GM23338 (cell line): ENCODE results near the gene WNT4. TPM values are rescaled to one million over a fixed set of nuclear protein-coding genes. Genes with fewer than 3 reads are reported as not detected.

ENCODE experiments used
- ATAC-seq: fragments of 200-7000 bp; cut with Tn5 transposase; 3 replicates; pipeline ENCODE4 v1.9.1; 2020
- DNase-seq: peaks from one replicate; pipeline ENCODE4 v3.0.0-alpha.2; 2015; ENCODE audit warnings: low spot score
- H2AFZ ChIP-seq: fragments of 200-600 bp; sonication (generic); 2 replicates; pipeline ENCODE4 v1.8.0; 2016; ENCODE audit warnings: antibody characterized with exemption, mild to moderate bottlenecking, moderate library complexity
- H3F3A ChIP-seq: fragments of 200-600 bp; sonication (generic); replicated peaks from 2 replicates; pipeline ENCODE4 v1.8.0; 2017; ENCODE audit warnings: antibody characterized with exemption, mixed run types, low read depth
- H3K27ac ChIP-seq: fragments of 200-600 bp; sonication (generic); 2 replicates; pipeline ENCODE4 v1.6.1; 2016; ENCODE audit warnings: low read depth
- H3K27me3 ChIP-seq: fragments of 200-600 bp; sonication (generic); 2 replicates; pipeline ENCODE4 v1.8.0; 2016; ENCODE audit warnings: mild to moderate bottlenecking, mixed run types, moderate library complexity; ENCODE audit not compliant: insufficient read depth
- H3K36me3 ChIP-seq: fragments of 200-600 bp; sonication (generic); 2 replicates; pipeline ENCODE4 v1.8.0; 2016; ENCODE audit warnings: mild to moderate bottlenecking; ENCODE audit not compliant: insufficient read depth
- H3K4me1 ChIP-seq: fragments of 200-600 bp; sonication (generic); 2 replicates; pipeline ENCODE4 v1.8.0; 2016; ENCODE audit warnings: mild to moderate bottlenecking, moderate library complexity; ENCODE audit not compliant: insufficient read depth
- H3K4me2 ChIP-seq: fragments of 200-600 bp; sonication (generic); 2 replicates; pipeline ENCODE4 v1.7.1; 2017; ENCODE audit warnings: mixed run types
- H3K4me3 ChIP-seq: fragments of 200-600 bp; sonication (generic); 2 replicates; pipeline ENCODE4 v1.6.1; 2016; ENCODE audit warnings: mixed run types
- H3K79me2 ChIP-seq: fragments of 200-600 bp; sonication (generic); replicated peaks from 2 replicates; pipeline ENCODE4 v1.8.0; 2017; ENCODE audit warnings: mild to moderate bottlenecking; ENCODE audit not compliant: insufficient read depth
- H3K9me2 ChIP-seq: fragments of 200-600 bp; sonication (generic); 2 replicates; pipeline ENCODE4 v1.8.0; 2017; ENCODE audit not compliant: insufficient read depth
- H4K20me1 ChIP-seq: fragments of 200-600 bp; sonication (generic); replicated peaks from 2 replicates; pipeline ENCODE4 v1.8.0; 2017; ENCODE audit warnings: mild to moderate bottlenecking; ENCODE audit not compliant: insufficient read depth
- H3K27ac Mint-ChIP-seq: 2 replicates; pipeline ENCODE4 v1.8.0; 2020; ENCODE audit warnings: inconsistent platforms, mild to moderate bottlenecking, moderate library complexity, mixed read lengths
- H3K27me3 Mint-ChIP-seq: 3 replicates; pipeline ENCODE4 v1.8.0; 2022; ENCODE audit warnings: low read depth, mild to moderate bottlenecking, moderate library complexity, mixed read lengths, inconsistent platforms; ENCODE audit not compliant: insufficient read depth, poor library complexity
- H3K36me3 Mint-ChIP-seq: 3 replicates; pipeline ENCODE4 v1.8.0; 2021; ENCODE audit warnings: low read depth, mild to moderate bottlenecking, inconsistent platforms, moderate library complexity, mixed read lengths
- H3K4me1 Mint-ChIP-seq: 3 replicates; pipeline ENCODE4 v1.8.0; 2020; ENCODE audit warnings: mild to moderate bottlenecking, inconsistent platforms, mixed read lengths
- H3K4me3 Mint-ChIP-seq: 3 replicates; pipeline ENCODE4 v1.8.0; 2021; ENCODE audit warnings: moderate library complexity, mild to moderate bottlenecking, inconsistent platforms, mixed read lengths
- H3K9me3 Mint-ChIP-seq: 3 replicates; pipeline ENCODE4 v1.8.0; 2020; ENCODE audit warnings: moderate library complexity, mild to moderate bottlenecking, inconsistent platforms, mixed read lengths
- EZH2 ChIP-seq: fragments of 200-600 bp; sonication (generic); IDR thresholded peaks from one replicate; pipeline ENCODE4 v1.8.0; 2017; ENCODE audit warnings: antibody characterized with exemption, mild to moderate bottlenecking, low read depth; ENCODE audit not compliant: unreplicated experiment
- EZH2phosphoT487 ChIP-seq: fragments of 200-600 bp; sonication (generic); IDR thresholded peaks from one replicate; pipeline ENCODE4 v1.8.1; 2018; ENCODE audit warnings: antibody characterized with exemption; ENCODE audit not compliant: unreplicated experiment
- NANOG ChIP-seq: IDR thresholded peaks from 2 replicates; pipeline ENCODE4 v1.6.1; 2016; ENCODE audit warnings: antibody characterized with exemption, borderline replicate concordance
- REST ChIP-seq: IDR thresholded peaks from one replicate; pipeline ENCODE4 v1.6.1; 2018; ENCODE audit warnings: antibody characterized with exemption; ENCODE audit not compliant: unreplicated experiment
- polyA plus RNA-seq: library from polyadenylated mRNA; unstranded; fragments of >200 nt; fragmentation: Nextera tagmentation; extraction: Ambion mirVana; gene quantifications from 2 replicates; pipeline ENCODE4 v1.2.1, GENCODE V29; 2016
- total RNA-seq: library from RNA; depleted of rRNA; stranded (reverse); fragments of >200 nt; shearing (Covaris generic); gene quantifications from 2 replicates; pipeline ENCODE4 v1.2.3, GENCODE V29; 2014; rRNA removed

WNT4 gene
- total and polyA plus RNA-seq, 2 experiments from 2014 or later, result 0.59 to 0.79 TPM

GRCh38 chr1:22074803-22075202 is 68.1 kb downstream of the WNT4 start:
- Histone ChIP-seq H3K9me2 (peaks cover 3% of the 10 kb centered on the region; the same call in 1 of the 2 replicates), H4K20me1 (peaks cover 38% of the 10 kb centered on the region), H2AFZ (no peak overlapping the region), H3K4me3 (0 out of 2 replicates have a peak overlapping the region, but pooled peaks have one; percentile 7), H3K79me2 (peaks cover 100% of the 10 kb centered on the region), H3K4me2 (peak overlapping the region; percentile 37), H3K27me3 (no peaks in the 10 kb centered on the region), H3K4me1 (peaks cover 38% of the 10 kb centered on the region), H3F3A (no peaks in the 10 kb centered on the region; the same call in 1 of the 2 replicates), H3K36me3 (peaks cover 2% of the 10 kb centered on the region; the same call in 1 of the 2 replicates), H3K27ac (peak overlapping the region; percentile 82)
- Mint-ChIP-seq H3K36me3 (peaks cover 32% of the 10 kb centered on the region; the same call in 2 of the 3 replicates), H3K27ac (peak overlapping the region; percentile 62), H3K4me3 (no peak overlapping the region; the same call in 2 of the 3 replicates), H3K9me3 (peaks cover 11% of the 10 kb centered on the region; the same call in 2 of the 3 replicates), H3K27me3 (peaks cover 10% of the 10 kb centered on the region), H3K4me1 (peaks cover 42% of the 10 kb centered on the region)
- ATAC-seq, result peak; percentile 65
- DNase-seq, result peak; percentile 31
- no peak for TF ChIP-seq NANOG

GRCh38 chr1:22071511-22071910 is 71.4 kb downstream of the WNT4 start:
- H3K36me3 ChIP-seq, result no peaks in the 10 kb centered on the region
- H3K4me3 ChIP-seq, result no peak overlapping the region
- H3K9me3 Mint-ChIP-seq, result peaks cover 12% of the 10 kb centered on the region; the same call in 2 of the 3 replicates
- no peak for ATAC-seq
- H3K27ac ChIP-seq, result peak overlapping the region; percentile 63; the same call in 1 of the 2 replicates
- H3K36me3 Mint-ChIP-seq, result peaks cover 23% of the 10 kb centered on the region; the same call in 2 of the 3 replicates
- H3K4me1 Mint-ChIP-seq, result peaks cover 56% of the 10 kb centered on the region
- DNase-seq, result no peak
- no peak overlapping the region for H3K4me3 Mint-ChIP-seq
- H4K20me1 ChIP-seq, result peaks cover 55% of the 10 kb centered on the region
- TF ChIP-seq EZH2phosphoT487 (no peak), EZH2 (no peak), REST (no peak)
- H2AFZ ChIP-seq, result no peak overlapping the region
- peaks cover 10% of the 10 kb centered on the region for H3K27me3 Mint-ChIP-seq
- H3K4me1 ChIP-seq, result peaks cover 32% of the 10 kb centered on the region
- no peak overlapping the region for H3K27ac Mint-ChIP-seq
- H3K9me2 ChIP-seq, result peaks cover 3% of the 10 kb centered on the region; the same call in 1 of the 2 replicates
- H3K27me3 ChIP-seq, result no peaks in the 10 kb centered on the region
- H3K79me2 ChIP-seq, result peaks cover 100% of the 10 kb centered on the region
- no peak overlapping the region for H3K4me2 ChIP-seq
- H3F3A ChIP-seq, result no peaks in the 10 kb centered on the region; the same call in 1 of the 2 replicates

Other genes starting within 250 kb of the WNT4 start
- 47.8 and 70.8 TPM in 2 replicates for gene HSPG2, start 205.8 kb downstream of the WNT4 start, total RNA-seq
- 13.3 and 14.9 TPM in 2 replicates for gene HSPG2, start 205.8 kb downstream of the WNT4 start, polyA plus RNA-seq
- gene CELA3B, start 166.1 kb downstream of the WNT4 start, total RNA-seq, result not detected in 2 replicates
- gene CELA3B, start 166.1 kb downstream of the WNT4 start, polyA plus RNA-seq, result not detected in 2 replicates
- gene CELA3A, start 141.4 kb downstream of the WNT4 start, total RNA-seq, result not detected in 2 replicates
- not detected in 2 replicates for gene CELA3A, start 141.4 kb downstream of the WNT4 start, polyA plus RNA-seq
- 168 and 184 TPM in 2 replicates for gene CDC42, start 90.4 kb downstream of the WNT4 start, total RNA-seq
- 118 and 119 TPM in 2 replicates for gene CDC42, start 90.4 kb downstream of the WNT4 start, polyA plus RNA-seq